ENCODE results near the gene SV2B.

- no peak for TF ChIP-seq REST (IDR thresholded peaks at IDR 0.05; ENCODE audit: insufficient read depth in 1 of 2, low read depth in 2 of 2, low read length in 2 of 2)
- no peak for TF ChIP-seq POLR2AphosphoS5 (IDR thresholded peaks at IDR 0.05; ENCODE audit: low read depth, low read length)
These were observed 231.5 kb downstream of the SV2B start for GRCh38 chr15:91331581-91331980.

Data from PFSK-1 (cell line).